ENCODE measurements around the gene TNMD.

The TNMD gene

DNA sequence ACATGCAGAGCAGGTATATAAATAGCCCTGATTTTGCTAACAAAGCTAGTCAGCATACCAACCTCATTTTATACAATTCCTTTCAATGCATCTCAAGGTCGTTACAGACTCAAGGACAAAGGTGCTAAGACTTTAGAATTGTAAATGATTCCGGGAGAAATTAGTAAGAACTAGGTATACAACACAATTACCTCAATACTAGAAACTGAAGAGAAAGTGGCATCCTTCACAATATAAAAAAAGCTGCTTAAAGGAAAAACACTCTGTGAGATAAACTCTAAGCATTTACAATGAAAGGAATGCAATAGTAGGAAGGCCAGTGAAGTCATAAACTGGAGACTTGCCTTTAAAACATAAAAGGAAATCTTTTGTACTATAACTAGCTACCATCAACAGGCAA is 11.9 kb downstream of the TNMD start:
- no peak for DNase-seq (ENCODE audit: low spot score)
- Histone ChIP-seq H3K27ac (no peak overlapping the region), H3K4me3 (no peak overlapping the region)
- TF ChIP-seq, protein P1, sequence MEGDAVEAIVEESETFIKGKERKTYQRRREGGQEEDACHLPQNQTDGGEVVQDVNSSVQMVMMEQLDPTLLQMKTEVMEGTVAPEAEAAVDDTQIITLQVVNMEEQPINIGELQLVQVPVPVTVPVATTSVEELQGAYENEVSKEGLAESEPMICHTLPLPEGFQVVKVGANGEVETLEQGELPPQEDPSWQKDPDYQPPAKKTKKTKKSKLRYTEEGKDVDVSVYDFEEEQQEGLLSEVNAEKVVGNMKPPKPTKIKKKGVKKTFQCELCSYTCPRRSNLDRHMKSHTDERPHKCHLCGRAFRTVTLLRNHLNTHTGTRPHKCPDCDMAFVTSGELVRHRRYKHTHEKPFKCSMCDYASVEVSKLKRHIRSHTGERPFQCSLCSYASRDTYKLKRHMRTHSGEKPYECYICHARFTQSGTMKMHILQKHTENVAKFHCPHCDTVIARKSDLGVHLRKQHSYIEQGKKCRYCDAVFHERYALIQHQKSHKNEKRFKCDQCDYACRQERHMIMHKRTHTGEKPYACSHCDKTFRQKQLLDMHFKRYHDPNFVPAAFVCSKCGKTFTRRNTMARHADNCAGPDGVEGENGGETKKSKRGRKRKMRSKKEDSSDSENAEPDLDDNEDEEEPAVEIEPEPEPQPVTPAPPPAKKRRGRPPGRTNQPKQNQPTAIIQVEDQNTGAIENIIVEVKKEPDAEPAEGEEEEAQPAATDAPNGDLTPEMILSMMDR (IDR thresholded peaks at IDR 0.05): no peak

DNA sequence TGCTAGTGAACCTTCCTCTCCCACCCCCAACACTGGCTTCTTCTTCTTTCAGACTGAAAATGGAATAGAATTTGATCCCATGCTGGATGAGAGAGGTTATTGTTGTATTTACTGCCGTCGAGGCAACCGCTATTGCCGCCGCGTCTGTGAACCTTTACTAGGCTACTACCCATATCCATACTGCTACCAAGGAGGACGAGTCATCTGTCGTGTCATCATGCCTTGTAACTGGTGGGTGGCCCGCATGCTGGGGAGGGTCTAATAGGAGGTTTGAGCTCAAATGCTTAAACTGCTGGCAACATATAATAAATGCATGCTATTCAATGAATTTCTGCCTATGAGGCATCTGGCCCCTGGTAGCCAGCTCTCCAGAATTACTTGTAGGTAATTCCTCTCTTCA is 14.7 kb downstream of the TNMD start:
- Histone ChIP-seq H3K4me3 (no peak overlapping the region), H3K27ac (no peak overlapping the region)
- no peak for DNase-seq (ENCODE audit: low spot score)
- TF ChIP-seq, protein P1 (IDR thresholded peaks at IDR 0.05): no peak

DNA sequence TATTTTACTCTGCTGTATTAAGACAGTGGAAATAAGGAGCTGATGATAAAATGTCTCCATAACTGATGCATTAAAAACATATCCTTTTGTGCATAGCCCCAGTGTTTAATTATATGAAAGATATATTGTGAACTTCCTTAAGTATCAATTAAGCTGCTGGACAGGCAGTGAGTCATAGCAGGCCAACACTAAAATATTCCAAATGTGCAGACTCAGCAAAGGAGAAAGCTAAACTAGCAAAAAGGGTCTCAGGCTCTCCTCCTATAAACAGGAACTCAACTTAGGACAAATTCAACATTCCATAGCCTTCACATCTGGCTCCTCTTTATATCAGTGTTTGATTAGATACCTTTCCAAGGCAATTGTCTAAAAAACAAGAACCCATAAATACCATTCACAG is 15.6 kb downstream of the TNMD start:
- TF ChIP-seq, protein P1 (IDR thresholded peaks at IDR 0.05): no peak
- DNase-seq (ENCODE audit: low spot score): no peak
- Histone ChIP-seq H3K27ac (no peak overlapping the region), H3K4me3 (no peak overlapping the region)

DNA sequence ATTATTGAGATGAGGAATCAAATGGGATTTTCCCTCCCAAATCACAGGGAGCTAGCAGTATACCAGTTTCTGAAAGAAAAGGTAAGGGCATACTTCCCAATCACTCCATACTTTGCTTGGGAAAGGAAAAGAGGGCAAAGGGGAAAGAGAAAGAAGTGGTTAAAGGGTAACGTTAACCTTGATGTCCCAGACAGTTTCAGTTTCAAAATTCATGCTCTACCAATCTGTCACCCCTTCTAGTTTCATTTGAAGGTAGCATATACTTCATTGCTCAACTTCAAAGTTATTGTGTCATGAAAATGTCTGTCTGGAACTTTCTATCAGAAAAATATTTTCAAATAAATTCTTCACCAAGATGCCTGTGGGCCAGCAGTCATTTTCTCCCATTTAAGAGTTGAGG is 16.0 kb downstream of the TNMD start:
- Histone ChIP-seq H3K27ac (no peak overlapping the region), H3K4me3 (no peak overlapping the region)
- DNase-seq (ENCODE audit: low spot score): no peak
- TF ChIP-seq, protein P1 (IDR thresholded peaks at IDR 0.05): no peak

DNA sequence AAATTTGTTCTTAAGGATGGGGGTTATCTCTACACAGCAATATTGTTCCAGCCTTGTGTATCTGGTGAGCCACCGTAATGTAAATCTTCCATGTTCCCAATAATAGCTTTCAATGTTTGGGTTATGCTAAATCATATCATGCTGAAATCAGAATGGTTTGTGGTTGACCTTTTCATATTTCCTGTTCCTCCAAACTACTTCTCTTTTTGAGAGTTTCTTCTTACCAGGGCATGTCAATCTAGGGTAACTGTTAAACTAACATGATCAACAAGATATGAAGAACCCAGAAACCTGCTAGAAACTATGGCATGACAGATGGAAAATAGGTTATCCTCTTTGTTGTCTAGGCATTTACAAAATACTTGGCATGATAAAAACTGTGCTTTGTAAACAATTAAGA is 22.0 kb downstream of the TNMD start:
- DNase-seq (ENCODE audit: low spot score): no peak
- Histone ChIP-seq H3K27ac (no peak overlapping the region), H3K4me3 (no peak overlapping the region)
- TF ChIP-seq, protein P1 (IDR thresholded peaks at IDR 0.05): no peak

DNA sequence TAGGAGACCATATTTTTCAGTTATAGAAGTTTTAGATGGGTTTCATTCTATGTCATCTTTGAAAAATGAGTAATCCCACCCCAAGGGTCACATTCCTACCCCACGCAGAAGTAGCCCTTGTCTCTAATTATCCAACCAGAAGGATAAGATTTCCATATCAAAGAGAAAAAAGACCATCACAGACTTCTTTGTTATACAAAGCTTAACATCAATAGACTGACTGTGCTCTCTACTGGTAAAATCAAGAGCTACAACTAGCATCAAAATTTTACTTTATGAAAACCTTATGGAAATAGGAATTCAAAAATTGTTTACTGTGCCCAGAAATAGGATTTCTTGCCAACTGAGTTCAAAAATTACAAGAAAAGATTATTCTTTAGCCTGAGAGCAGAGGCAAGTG is 24.9 kb downstream of the TNMD start:
- no peak overlapping the region for H3K4me3 ChIP-seq
- TF ChIP-seq, protein P1 (IDR thresholded peaks at IDR 0.05): no peak
- no peak for DNase-seq (ENCODE audit: low spot score)
- H3K27ac ChIP-seq: no peak overlapping the region

DNA sequence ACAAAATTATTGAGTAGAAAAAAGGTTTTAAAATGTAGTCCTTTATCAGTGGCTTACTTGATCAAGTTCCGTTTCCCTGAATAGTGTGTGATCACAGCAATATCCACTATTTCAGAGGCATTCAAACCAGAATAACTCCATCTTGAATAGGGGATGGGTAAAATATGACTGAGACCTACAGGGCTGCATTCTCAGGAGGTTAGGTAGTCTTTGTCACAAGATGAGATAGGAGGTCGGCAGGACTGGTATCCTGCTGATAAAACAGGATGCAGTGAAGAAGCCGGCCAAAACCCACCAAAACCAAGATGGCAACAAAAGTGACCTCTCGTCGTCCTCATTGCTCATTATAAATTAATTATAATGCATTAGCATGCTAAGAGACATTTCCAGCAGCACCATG is 27.2 kb downstream of the TNMD start:
- H3K27ac ChIP-seq: no peak overlapping the region
- DNase-seq (ENCODE audit: low spot score): no peak
- TF ChIP-seq, protein P1 (IDR thresholded peaks at IDR 0.05): no peak
- H3K4me3 ChIP-seq: no peak overlapping the region
